Right atrium auricular region (tissue), 2 donors: ENCODE measurements around the gene CTAGE1. TPM values are rescaled to one million over a fixed set of nuclear protein-coding genes. Genes with fewer than 3 reads are reported as not detected.

Source experiments
- DNase-seq: peaks from one replicate; pipeline ENCODE4 v3.0.0-alpha.2; 2019; ENCODE audit warnings: low spot score
- H3K27ac ChIP-seq, 2 donors: fragments of 200-600 bp; sonication (generic); 1 replicate in 1 of 2; 2 replicates in 1 of 2; pipeline ENCODE4 v1.5.1; 2016 to 2019
- H3K27me3 ChIP-seq, 2 donors: fragments of 200-600 bp; sonication (generic); one replicate each; pipeline versions ENCODE4 v1.5.1 to v1.6.0; 2017 to 2019
- H3K36me3 ChIP-seq: fragments of 200-600 bp; sonication (generic); one replicate; pipeline ENCODE4 v1.5.1; 2016
- H3K4me1 ChIP-seq, 2 donors: fragments of 200-600 bp; sonication (generic); one replicate each; pipeline versions ENCODE4 v1.5.1 to v1.6.0; 2017 to 2019
- H3K4me3 ChIP-seq, 2 donors: fragments of 200-600 bp; sonication (generic); 1 replicate in 1 of 2; 2 replicates in 1 of 2; pipeline ENCODE4 v1.5.1; 2017 to 2019; ENCODE audit warnings: mild to moderate bottlenecking in 1 of 2, moderate library complexity in 1 of 2
- H3K9me3 ChIP-seq, 2 donors: fragments of 200-600 bp; sonication (generic); one replicate each; pipeline ENCODE4 v1.5.1; 2019
- CTCF ChIP-seq, 2 donors: fragments of 200-600 bp; sonication (generic); IDR thresholded peaks; one replicate each; pipeline ENCODE4 v1.5.1; 2019; ENCODE audit warnings: antibody characterized with exemption in 2 of 2
- total RNA-seq, 2 donors: library from RNA; depleted of rRNA; stranded (reverse); fragments of >200 nt; gene quantifications; one replicate each; pipeline ENCODE4 v1.1.0, GENCODE V29; 2016

Gene CTAGE1
- total RNA-seq = under 1 TPM in 1 of 2 donors, not detected in 1; 0.08 TPM

GRCh38 chr18:22417496-22418188, at the start of gene CTAGE1:
Gene CTAGE1, minus strand, starts transcription at chr18:22417915. Its CDS starts 104 bp downstream, at chr18:22417811.
- no peak for TF ChIP-seq CTCF (IDR thresholded peaks at IDR 0.05)
- H3K27me3 ChIP-seq = no peaks in the 10 kb centered on the region

GRCh38 chr18:22466608-22467395, 49.1 kb upstream of the CTAGE1 start:
- Histone ChIP-seq H3K27me3 (no peaks in the 10 kb centered on the region), H3K27ac (peak overlapping the region; percentile 84 to 85), H3K36me3 (no peaks in the 10 kb centered on the region), H3K4me3 (peak overlapping the region in 1 of 2 donors; percentile 28), H3K9me3 (no peaks in the 10 kb centered on the region), H3K4me1 (peaks cover 0 to 56% of the 10 kb centered on the region in 2 donors)
- no peak for DNase-seq
- TF ChIP-seq CTCF (IDR thresholded peaks at IDR 0.05) = no peak

More at GRCh38 chr18:22417496-22418188, at the start of gene CTAGE1:
- peaks cover 0 to under 1% of the 10 kb centered on the region in 2 donors for H3K4me1 ChIP-seq
- H3K9me3 ChIP-seq = no peaks in the 10 kb centered on the region
- no peak within 1 kb of the TSS for H3K27ac ChIP-seq
- no peaks in the 10 kb centered on the region for H3K36me3 ChIP-seq
- no peak for DNase-seq
- H3K4me3 ChIP-seq = no peak within 1 kb of the TSS

DNA sequence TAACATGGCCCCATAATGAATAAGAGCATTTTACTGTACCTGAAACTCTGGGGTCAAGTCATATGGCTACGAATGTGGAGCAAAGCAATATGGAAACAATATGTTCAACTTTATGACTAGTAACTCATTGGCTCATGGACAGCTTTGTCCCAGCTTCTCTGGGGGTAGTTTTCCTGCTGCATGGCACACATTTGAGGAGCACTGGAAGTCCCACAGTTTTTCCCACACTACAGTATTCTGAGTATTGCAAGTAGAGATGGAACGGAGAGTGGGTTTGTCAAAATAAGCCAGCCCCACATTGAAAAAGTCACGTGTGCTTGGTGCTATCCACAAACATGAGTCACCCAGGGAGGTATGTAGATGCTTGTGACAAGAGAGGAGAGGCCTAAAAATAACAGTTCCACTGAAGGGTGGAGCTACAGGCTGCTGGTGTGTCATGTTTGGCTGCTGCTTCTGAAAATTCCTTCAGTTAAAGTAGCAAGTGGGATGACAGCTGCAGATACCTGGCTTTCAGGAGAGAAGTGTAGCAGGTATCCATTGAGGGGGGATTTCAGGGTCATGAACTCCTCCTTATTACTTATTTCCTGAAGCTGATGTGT, 48.2 kb upstream of the CTAGE1 start:
- no peaks in the 10 kb centered on the region for H3K9me3 ChIP-seq
- TF ChIP-seq CTCF (IDR thresholded peaks at IDR 0.05) = no peak
- H3K4me1 ChIP-seq = peaks cover 0 to 47% of the 10 kb centered on the region in 2 donors
- peak; percentile 84 for DNase-seq
- peak overlapping the region; percentile 84 to 85 for H3K27ac ChIP-seq
- no peaks in the 10 kb centered on the region for H3K27me3 ChIP-seq
- peak overlapping the region in 1 of 2 donors; percentile 28 for H3K4me3 ChIP-seq
- no peaks in the 10 kb centered on the region for H3K36me3 ChIP-seq

- Histone ChIP-seq H3K36me3 (no peaks in the 10 kb centered on the region), H3K4me1 (peaks cover 0 to 28% of the 10 kb centered on the region in 2 donors), H3K4me3 (no peak overlapping the region), H3K9me3 (no peaks in the 10 kb centered on the region), H3K27me3 (no peaks in the 10 kb centered on the region), H3K27ac (peak overlapping the region in 1 of 2 donors; percentile 3)
- TF ChIP-seq CTCF (IDR thresholded peaks at IDR 0.05) = no peak
- DNase-seq = no peak
These were observed 45.4 kb upstream of the CTAGE1 start for GRCh38 chr18:22463076-22463475.

DNA sequence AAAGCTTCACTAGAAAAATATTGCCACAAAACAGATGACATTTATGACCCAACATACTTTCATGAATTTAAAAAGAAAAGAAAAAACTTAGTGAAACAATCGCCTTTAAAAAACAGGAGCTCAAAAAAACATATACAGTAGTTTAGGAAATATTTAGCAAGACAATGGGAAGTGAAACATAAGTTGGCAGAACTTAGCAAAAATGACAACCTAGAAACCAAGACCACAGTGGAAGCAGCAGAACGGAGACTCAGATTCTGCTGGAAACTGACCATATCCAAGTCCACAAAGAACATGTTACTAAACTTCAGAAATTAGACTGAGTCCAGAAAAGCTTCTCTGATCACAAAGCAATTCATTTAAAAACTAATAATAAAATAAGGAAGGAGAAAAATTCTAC, 41.8 kb upstream of the CTAGE1 start:
- Histone ChIP-seq H3K4me1 (peaks cover 0 to 21% of the 10 kb centered on the region in 2 donors), H3K36me3 (no peaks in the 10 kb centered on the region), H3K4me3 (no peak overlapping the region), H3K27ac (no peak overlapping the region), H3K27me3 (no peaks in the 10 kb centered on the region), H3K9me3 (no peaks in the 10 kb centered on the region)
- DNase-seq = no peak
- TF ChIP-seq CTCF (IDR thresholded peaks at IDR 0.05) = no peak
